Neutrophil (primary cell): ENCODE results near the gene SURF1.
A peak's percentile ranks its signal among the peaks of the same experiment; 100 is the strongest.

Experiments
- H3K27ac ChIP-seq: fragments of 200-600 bp; sonication (generic); 2 replicates; pipeline ENCODE4 v1.5.1; 2016; ENCODE audit warnings: mild to moderate bottlenecking, moderate library complexity
- H3K27me3 ChIP-seq: fragments of 200-600 bp; sonication (generic); 2 replicates; pipeline ENCODE4 v1.6.0; 2016; ENCODE audit warnings: mild to moderate bottlenecking
- H3K36me3 ChIP-seq: fragments of 200-600 bp; sonication (generic); 2 replicates; pipeline ENCODE4 v1.5.1; 2017
- H3K4me1 ChIP-seq, 2 experiments: fragments of 200-600 bp in 1 of 2; sonication (generic) in 1 of 2; 1 replicate in 1 of 2; 2 replicates in 1 of 2; pipeline versions ENCODE4 v1.5.1 to v1.6.1; 2013 to 2016; ENCODE audit warnings: low read depth in 1 of 2, low read length in 1 of 2, mild to moderate bottlenecking in 1 of 2, moderate library complexity in 1 of 2; ENCODE audit not compliant: control insufficient read depth in 1 of 2, insufficient read depth in 1 of 2
- H3K4me3 ChIP-seq, 2 experiments: fragments of 200-600 bp in 1 of 2; sonication (generic) in 1 of 2; 1 replicate in 1 of 2; 2 replicates in 1 of 2; pipeline ENCODE4 v1.5.1; 2013 to 2016; ENCODE audit warnings: low read depth in 1 of 2, low read length in 1 of 2, mild to moderate bottlenecking in 1 of 2, moderate library complexity in 1 of 2
- H3K9me3 ChIP-seq: fragments of 200-600 bp; sonication (generic); 2 replicates; pipeline ENCODE4 v1.5.1; 2016
- CTCF ChIP-seq: fragments of 200-600 bp; sonication (generic); IDR thresholded peaks from 2 replicates; pipeline ENCODE4 v1.5.1; 2016; ENCODE audit warnings: antibody characterized with exemption

SURF1 gene

GRCh38 chr9:133346021-133346785 is 10.1 kb downstream of the SURF1 start:
- peaks cover 69% of the 10 kb centered on the region for H3K36me3 ChIP-seq
- peak overlapping the region; percentile 64 to 92 for H3K4me3 ChIP-seq
- H3K27me3 ChIP-seq = no peaks in the 10 kb centered on the region
- no peaks in the 10 kb centered on the region for H3K9me3 ChIP-seq
- TF ChIP-seq CTCF = no peak
- H3K4me1 ChIP-seq = peaks cover 51 to 60% of the 10 kb centered on the region in 2 experiments
- H3K27ac ChIP-seq = peak overlapping the region; percentile 81

- Histone ChIP-seq H3K36me3 (peaks cover 63% of the 10 kb centered on the region), H3K9me3 (no peaks in the 10 kb centered on the region), H3K4me3 (no peak overlapping the region), H3K4me1 (peaks cover 57 to 67% of the 10 kb centered on the region in 2 experiments), H3K27ac (no peak overlapping the region), H3K27me3 (no peaks in the 10 kb centered on the region)
- no peak for TF ChIP-seq CTCF
Observed at GRCh38 chr9:133345596-133345995, 10.7 kb downstream of the SURF1 start.

GRCh38 chr9:133344979-133345378 is 11.3 kb downstream of the SURF1 start:
- Histone ChIP-seq H3K36me3 (peaks cover 57% of the 10 kb centered on the region), H3K4me3 (no peak overlapping the region), H3K9me3 (no peaks in the 10 kb centered on the region), H3K27me3 (no peaks in the 10 kb centered on the region), H3K27ac (no peak overlapping the region), H3K4me1 (peaks cover 63 to 73% of the 10 kb centered on the region in 2 experiments)
- TF ChIP-seq CTCF = no peak

GRCh38 chr9:133344071-133344470 is 12.2 kb downstream of the SURF1 start:
- H3K36me3 ChIP-seq = peaks cover 48% of the 10 kb centered on the region

GRCh38 chr9:133342570-133342969 is 13.7 kb downstream of the SURF1 start:
- peaks cover 71 to 81% of the 10 kb centered on the region in 2 experiments for H3K4me1 ChIP-seq
- TF ChIP-seq CTCF = no peak
- peak overlapping the region in 1 of 2 experiments; percentile 68 for H3K4me3 ChIP-seq
- H3K27ac ChIP-seq = peak overlapping the region; percentile 99
- no peaks in the 10 kb centered on the region for H3K9me3 ChIP-seq
- no peaks in the 10 kb centered on the region for H3K27me3 ChIP-seq
- H3K36me3 ChIP-seq = peaks cover 47% of the 10 kb centered on the region

More at GRCh38 chr9:133344071-133344470, 12.2 kb downstream of the SURF1 start:
- no peak overlapping the region for H3K27ac ChIP-seq
- no peaks in the 10 kb centered on the region for H3K27me3 ChIP-seq
- TF ChIP-seq CTCF = no peak
- H3K4me3 ChIP-seq = no peak overlapping the region
- H3K9me3 ChIP-seq = no peaks in the 10 kb centered on the region
- peaks cover 66 to 77% of the 10 kb centered on the region in 2 experiments for H3K4me1 ChIP-seq
